GM12864 (cell line): Measurements from ENCODE around the gene TBC1D14.
"Not testable (repeated sequence)": the region's sequence is repeated elsewhere in the genome, so short reads cannot be mapped to it uniquely, and the experiment has no call there.

Experiments used
- DNase-seq: peaks from one replicate; pipeline ENCODE4 v3.0.0-alpha.2; 2011; ENCODE audit warnings: low read depth
- H3K4me3 ChIP-seq: 2 replicates; pipeline ENCODE4 v1.5.1; 2011; ENCODE audit warnings: mild to moderate bottlenecking, low read depth, low read length, control low read depth
- TF ChIP-seq, protein P1 (sequence below): IDR thresholded peaks from 2 replicates; pipeline ENCODE4 v1.5.1; 2011; ENCODE audit warnings: low read depth, mild to moderate bottlenecking, moderate library complexity, low read length, control low read depth, inconsistent platforms; ENCODE audit errors: missing control alignments

The TBC1D14 gene

DNA sequence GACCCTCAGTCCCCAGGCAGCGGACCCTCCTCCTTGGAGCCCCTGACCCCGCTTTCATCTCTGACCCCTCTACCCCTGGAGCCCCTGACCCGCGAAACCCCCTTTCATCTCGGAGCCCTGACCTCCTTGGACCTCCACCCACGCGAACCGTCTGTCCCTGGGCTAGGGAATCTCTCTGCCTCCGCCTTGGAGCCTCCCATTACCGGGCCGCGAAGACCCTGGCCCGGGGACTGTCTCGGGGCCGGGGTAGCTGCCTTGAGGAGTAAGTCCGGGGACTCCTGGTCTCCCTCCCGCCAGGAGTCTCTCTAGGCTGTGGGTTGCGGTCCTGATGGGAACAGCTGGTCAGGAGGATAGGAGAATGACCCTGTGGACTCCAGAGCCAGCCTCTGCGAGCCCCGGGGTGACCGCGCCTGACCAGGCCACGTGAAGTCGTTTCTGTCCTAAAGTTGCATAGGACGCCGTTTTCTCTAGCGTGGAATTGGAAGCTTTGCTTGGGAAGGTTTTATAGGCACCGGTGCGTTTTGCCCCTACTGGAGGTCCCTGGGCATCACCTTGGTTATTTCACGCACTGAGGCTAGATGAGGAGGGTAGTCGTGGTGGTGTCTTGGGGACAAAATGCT, 824 bp downstream of the TBC1D14 start:
- peak overlapping the region; percentile 59 for H3K4me3 ChIP-seq
- no peak for DNase-seq
- TF ChIP-seq, protein P1, sequence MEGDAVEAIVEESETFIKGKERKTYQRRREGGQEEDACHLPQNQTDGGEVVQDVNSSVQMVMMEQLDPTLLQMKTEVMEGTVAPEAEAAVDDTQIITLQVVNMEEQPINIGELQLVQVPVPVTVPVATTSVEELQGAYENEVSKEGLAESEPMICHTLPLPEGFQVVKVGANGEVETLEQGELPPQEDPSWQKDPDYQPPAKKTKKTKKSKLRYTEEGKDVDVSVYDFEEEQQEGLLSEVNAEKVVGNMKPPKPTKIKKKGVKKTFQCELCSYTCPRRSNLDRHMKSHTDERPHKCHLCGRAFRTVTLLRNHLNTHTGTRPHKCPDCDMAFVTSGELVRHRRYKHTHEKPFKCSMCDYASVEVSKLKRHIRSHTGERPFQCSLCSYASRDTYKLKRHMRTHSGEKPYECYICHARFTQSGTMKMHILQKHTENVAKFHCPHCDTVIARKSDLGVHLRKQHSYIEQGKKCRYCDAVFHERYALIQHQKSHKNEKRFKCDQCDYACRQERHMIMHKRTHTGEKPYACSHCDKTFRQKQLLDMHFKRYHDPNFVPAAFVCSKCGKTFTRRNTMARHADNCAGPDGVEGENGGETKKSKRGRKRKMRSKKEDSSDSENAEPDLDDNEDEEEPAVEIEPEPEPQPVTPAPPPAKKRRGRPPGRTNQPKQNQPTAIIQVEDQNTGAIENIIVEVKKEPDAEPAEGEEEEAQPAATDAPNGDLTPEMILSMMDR = peak; percentile 34

DNA sequence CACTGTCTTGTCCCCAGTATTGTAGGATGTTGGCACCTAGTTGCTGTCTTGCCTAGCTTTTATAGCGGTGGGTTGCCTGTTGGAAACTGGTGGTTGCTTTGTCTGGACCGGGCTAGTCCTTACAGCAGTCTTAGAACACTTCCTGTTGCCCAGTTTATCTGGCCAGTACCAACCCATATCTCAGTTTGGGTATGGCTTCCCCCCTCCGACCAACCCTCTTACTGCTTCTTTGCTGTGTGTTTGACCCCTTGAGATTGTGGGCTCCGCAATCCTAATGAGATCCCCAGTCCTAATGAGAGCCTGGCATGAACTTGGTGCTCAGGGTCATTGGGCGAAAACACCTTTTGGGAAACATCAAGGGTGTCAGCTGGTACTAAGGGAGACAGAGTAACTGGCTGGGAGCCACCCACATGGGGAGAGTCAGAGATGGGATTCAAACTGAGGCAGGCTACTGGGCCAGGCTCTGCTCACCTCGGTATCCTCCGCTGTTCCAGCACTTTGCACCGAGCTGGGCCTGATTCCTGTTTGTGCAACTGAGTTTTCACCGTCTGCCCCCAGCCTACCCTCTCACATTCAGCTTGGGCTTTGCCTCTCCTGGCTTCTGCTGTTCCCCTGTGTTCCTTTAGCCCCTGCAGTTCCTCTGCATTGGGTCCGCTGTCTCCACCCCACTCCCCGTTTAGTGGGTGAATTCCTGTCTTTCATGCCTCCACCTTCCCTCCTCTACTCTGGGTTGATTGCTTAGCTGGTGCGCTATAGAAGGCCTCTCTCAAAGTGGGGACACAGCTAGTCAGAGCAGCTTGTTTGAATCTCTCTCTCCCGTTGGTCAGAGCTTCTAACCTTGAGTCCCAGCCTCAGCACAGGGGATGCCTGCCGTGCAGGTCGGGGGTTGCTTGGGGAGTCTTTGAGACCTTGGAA, 1.6 kb downstream of the TBC1D14 start:
- DNase-seq = no peak
- H3K4me3 ChIP-seq = no peak overlapping the region; the same call in 1 of the 2 replicates
- TF ChIP-seq, protein P1 = no peak

DNA sequence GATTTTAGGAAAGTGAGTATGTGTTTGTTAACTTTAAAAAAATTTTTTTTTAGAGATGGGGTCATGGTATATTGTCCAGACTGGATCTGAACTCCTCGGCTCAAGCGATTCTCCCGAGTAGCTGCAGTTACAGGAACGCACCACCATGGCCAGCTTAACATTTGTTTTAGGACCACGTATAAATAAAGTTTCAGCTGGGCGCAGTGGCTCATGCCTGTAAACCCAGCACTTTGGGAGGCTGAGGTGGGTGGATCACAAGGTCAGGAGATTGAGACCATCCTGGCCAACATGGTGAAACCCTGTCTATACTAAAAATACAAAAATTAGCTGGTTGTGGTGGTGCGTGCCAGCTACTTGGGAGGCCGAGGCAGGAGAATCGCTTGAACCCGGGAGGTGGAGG, 2.3 kb downstream of the TBC1D14 start:
- H3K4me3 ChIP-seq, DNase-seq: not testable (repeated sequence)

DNA sequence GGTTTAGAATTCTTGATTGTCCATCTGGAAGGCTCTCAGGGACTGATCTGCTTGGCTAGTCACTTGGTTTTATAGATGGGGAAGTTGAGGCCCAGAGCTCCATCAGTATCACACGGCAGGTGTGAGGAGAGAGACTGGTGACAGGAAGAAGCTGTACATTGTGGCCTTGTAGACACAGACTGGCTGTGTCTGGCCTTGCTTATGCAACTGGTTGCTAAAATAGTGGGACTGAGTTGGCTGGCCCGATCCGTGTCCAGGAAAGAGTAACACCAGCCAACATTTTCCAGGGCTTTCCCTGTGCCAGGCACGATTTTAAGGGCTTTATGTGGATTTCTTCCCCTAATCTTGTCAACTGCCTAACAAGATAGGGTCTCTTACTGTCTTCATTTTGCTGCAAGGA, 2.8 kb downstream of the TBC1D14 start:
- no peak overlapping the region for H3K4me3 ChIP-seq
- DNase-seq = no peak
- TF ChIP-seq, protein P1 = no peak

DNA sequence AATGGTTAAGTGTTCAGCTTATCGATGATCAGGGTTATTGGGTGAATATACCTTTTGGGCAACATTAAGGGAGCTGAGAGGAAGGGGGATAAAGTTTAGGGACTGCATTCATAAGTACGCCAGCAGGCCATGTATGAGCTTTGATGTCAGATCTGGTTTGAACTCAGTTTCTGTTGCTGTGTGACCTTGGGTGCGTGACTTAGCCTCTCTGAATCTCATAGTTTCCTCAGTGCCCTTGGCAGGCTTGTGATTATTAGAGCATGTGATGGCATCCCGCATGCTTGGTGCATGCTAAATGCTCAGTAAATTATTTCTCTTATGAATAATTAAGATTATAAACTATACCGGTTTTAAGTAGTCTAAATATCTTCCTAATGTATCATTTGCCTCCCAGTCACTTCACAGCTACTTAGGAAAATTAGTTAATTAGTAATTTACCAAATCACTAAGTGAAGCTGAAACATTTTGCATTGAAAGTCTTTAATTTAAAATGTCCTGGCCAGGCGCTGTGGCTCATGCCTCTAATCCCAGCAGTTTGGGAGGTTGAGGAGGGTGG, 3.8 kb downstream of the TBC1D14 start:
- no peak overlapping the region for H3K4me3 ChIP-seq
- TF ChIP-seq, protein P1 = no peak
- no peak for DNase-seq

DNA sequence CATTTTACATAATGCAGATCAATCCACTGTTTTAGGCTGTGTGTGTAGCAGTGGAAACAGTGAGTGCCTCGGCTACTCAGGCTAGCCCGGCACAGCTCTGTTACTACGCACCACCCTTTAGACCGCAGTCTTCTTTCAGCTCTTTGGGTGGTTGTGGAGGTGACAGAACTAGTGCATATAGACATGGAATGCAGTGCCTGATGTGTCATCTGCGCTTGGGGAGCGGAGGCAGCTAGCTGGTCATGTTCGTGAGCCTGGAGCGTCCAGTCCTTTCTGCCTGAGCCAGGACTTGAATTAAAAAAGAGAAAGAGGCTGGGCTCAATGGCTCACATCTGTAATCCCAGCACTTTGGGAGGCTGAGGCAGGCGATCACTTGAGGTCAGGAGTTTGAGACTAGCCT, 4.8 kb downstream of the TBC1D14 start:
- no peak for DNase-seq
- TF ChIP-seq, protein P1 = no peak
- H3K4me3 ChIP-seq = no peak overlapping the region
